HEK293T (cell line): ENCODE measurements around the gene CHRNA1.

Experiments used
- ARNT ChIP-seq: fragments of 450-650 bp; IDR thresholded peaks from 2 replicates; pipeline ENCODE4 v1.6.1; 2017; ENCODE audit warnings: mild to moderate bottlenecking
- BHLHE40 ChIP-seq: fragments of 450-650 bp; IDR thresholded peaks from 2 replicates; pipeline ENCODE4 v1.6.1; 2016; ENCODE audit warnings: mild to moderate bottlenecking, moderate library complexity, borderline replicate concordance
- ELF4 ChIP-seq: fragments of 450-650 bp; IDR thresholded peaks from 2 replicates; pipeline ENCODE4 v1.6.1; 2017; ENCODE audit warnings: antibody characterized with exemption
- FOXM1 ChIP-seq: fragments of 450-650 bp; IDR thresholded peaks from 2 replicates; pipeline ENCODE4 v1.6.1; 2017; ENCODE audit warnings: mild to moderate bottlenecking, borderline replicate concordance
- NFRKB ChIP-seq: fragments of 450-650 bp; IDR thresholded peaks from 2 replicates; pipeline ENCODE4 v1.6.1; 2016; ENCODE audit warnings: mild to moderate bottlenecking, moderate library complexity
- SUZ12 ChIP-seq: fragments of 450-650 bp; IDR thresholded peaks from 2 replicates; pipeline ENCODE4 v1.6.1; 2016; ENCODE audit warnings: mild to moderate bottlenecking
- ZNF384 ChIP-seq: fragments of 450-650 bp; IDR thresholded peaks from 2 replicates; pipeline ENCODE4 v1.6.1; 2016

- no peak for TF ChIP-seq NFRKB
- no peak for TF ChIP-seq ZNF384
- TF ChIP-seq SUZ12: no peak
- TF ChIP-seq FOXM1: no peak
- no peak for TF ChIP-seq ELF4
- TF ChIP-seq BHLHE40: no peak
- no peak for TF ChIP-seq ARNT
These were observed 45.3 kb downstream of the CHRNA1 start for GRCh38 chr2:174719016-174719415.
